ENCODE measurements around the gene TRIO. TPM values are rescaled to one million over a fixed set of nuclear protein-coding genes. Genes with fewer than 3 reads are reported as not detected.
A peak's percentile ranks its signal among the peaks of the same experiment; 100 is the strongest.

Gene TRIO
- total RNA-seq, 2 donors from 2014 or later, result 62.0 to 137 TPM

DNA sequence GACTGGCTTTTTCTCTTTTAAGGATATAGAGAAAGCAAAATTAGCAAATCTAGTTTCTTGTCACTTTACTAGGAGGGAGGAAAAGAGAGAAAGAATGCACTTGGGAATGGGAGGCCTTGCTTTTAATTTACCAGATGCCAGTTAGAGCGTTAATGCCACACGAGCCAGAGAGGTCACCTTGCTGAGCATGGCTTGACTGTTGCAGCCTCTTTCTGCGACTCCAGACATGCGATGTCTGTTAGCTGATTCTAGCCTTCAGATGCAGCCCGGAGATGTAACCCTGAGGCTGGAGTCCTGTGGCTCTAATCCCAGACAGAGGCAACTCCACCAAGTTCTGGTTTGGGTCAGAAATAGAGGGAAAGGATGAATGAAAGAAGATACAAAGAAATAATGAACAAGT, 152.5 kb downstream of the TRIO start:
- no peak for DNase-seq
- ATAC-seq, result no peak
- Histone ChIP-seq H3K27me3 (no peaks in the 10 kb centered on the region), H3K9me3 (no peaks in the 10 kb centered on the region), H3K4me1 (no peaks in the 10 kb centered on the region), H3K4me3 (no peak overlapping the region), H3K27ac (no peak overlapping the region), H3K36me3 (replicated peaks in 1 of 2; ENCODE audit: insufficient read depth in 1 of 2, low read depth in 2 of 2) (peaks cover 0 to 4% of the 10 kb centered on the region in 2 donors)
- intact Hi-C loops (cut with DNase I), result no loop called here
- TF ChIP-seq, protein P1, sequence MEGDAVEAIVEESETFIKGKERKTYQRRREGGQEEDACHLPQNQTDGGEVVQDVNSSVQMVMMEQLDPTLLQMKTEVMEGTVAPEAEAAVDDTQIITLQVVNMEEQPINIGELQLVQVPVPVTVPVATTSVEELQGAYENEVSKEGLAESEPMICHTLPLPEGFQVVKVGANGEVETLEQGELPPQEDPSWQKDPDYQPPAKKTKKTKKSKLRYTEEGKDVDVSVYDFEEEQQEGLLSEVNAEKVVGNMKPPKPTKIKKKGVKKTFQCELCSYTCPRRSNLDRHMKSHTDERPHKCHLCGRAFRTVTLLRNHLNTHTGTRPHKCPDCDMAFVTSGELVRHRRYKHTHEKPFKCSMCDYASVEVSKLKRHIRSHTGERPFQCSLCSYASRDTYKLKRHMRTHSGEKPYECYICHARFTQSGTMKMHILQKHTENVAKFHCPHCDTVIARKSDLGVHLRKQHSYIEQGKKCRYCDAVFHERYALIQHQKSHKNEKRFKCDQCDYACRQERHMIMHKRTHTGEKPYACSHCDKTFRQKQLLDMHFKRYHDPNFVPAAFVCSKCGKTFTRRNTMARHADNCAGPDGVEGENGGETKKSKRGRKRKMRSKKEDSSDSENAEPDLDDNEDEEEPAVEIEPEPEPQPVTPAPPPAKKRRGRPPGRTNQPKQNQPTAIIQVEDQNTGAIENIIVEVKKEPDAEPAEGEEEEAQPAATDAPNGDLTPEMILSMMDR (IDR thresholded peaks at IDR 0.05), result no peak
- TF ChIP-seq POLR2A (IDR thresholded peaks at IDR 0.05), result no peak
- WGBS, 2 donors, result 87% methylated on average over 5 of the region's 5 CpGs

DNA sequence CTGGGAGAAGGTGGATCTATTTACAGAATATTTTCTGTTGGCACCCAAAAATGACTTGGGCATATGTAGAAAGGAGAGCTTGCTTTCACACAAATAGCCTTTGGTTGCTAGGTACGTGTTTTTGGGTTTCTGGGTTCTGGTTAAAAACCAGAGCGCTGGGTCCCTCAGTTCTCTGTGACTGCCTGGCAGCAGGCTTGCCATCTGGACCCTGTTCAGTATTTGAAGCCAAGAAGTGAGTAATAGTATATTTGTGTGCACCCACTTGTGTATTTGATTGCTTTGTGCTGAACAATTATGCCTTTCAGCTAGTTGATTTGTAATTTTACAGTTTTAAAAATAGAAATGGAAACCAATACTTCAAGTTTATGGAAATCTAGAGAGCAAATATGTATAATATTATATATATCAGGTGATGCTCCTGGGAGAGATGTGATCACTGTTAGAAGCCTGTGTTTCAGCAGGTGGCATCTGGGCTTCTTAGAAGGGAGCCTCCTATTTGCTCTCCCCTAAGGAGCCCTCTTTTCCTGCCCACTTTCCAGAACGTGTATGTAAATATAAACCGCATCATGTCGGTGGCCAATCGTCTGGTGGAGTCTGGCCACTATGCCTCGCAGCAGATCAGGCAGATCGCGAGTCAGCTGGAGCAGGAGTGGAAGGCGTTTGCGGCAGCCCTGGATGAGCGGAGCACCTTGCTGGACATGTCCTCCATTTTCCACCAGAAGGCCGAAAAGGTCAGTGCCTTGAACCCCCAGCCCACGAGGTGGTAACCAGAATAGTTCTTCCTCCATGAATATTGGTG, 153.6 kb downstream of the TRIO start:
- intact Hi-C loops (cut with DNase I), result no loop called here
- ATAC-seq, result no peak
- no peaks in the 10 kb centered on the region for H3K36me3 ChIP-seq (replicated peaks in 1 of 2; ENCODE audit: insufficient read depth in 1 of 2, low read depth in 2 of 2)

DNA sequence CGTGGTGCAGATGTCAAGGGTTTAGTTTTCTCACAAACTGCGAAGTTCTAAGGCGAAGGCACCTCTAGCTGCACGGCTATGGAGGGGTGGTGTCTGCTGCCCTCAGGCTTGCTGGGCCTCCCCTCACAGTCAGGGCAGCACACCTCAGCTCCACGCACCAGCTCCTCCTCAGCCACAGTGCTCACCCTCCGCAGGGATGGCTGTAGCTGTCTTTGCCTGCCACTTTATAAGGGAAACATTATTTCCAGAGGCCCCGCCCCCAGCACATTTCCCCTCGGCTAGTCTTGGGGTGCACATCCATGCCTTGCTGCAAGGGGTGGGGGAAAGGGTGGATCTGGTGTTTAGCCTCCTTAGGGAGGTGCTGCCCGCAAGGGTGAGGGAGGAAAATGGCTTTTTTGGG, 154.6 kb downstream of the TRIO start:
- intact Hi-C loops (cut with DNase I), result no loop called here
- ATAC-seq (no peak), DNase-seq (no peak)
- no peaks in the 10 kb centered on the region for H3K36me3 ChIP-seq (replicated peaks in 1 of 2; ENCODE audit: insufficient read depth in 1 of 2, low read depth in 2 of 2)
- no peaks in the 10 kb centered on the region for H3K4me1 ChIP-seq
- H3K27ac ChIP-seq, result no peak overlapping the region
- no peak overlapping the region for H3K4me3 ChIP-seq
- H3K9me3 ChIP-seq, result no peaks in the 10 kb centered on the region
- WGBS, 2 donors, result 88 to 96% methylated on average over 9 of the region's 9 CpGs
- no peak for TF ChIP-seq POLR2A (IDR thresholded peaks at IDR 0.05)
- TF ChIP-seq, protein P1 (IDR thresholded peaks at IDR 0.05), result no peak
- H3K27me3 ChIP-seq, result no peaks in the 10 kb centered on the region

More for the DNA sequence above, 153.6 kb downstream of the TRIO start:
- Histone ChIP-seq H3K4me1 (no peaks in the 10 kb centered on the region), H3K27ac (no peak overlapping the region), H3K27me3 (no peaks in the 10 kb centered on the region), H3K4me3 (no peak overlapping the region), H3K9me3 (no peaks in the 10 kb centered on the region)
- TF ChIP-seq, protein P1 (IDR thresholded peaks at IDR 0.05), result no peak
- no peak for TF ChIP-seq POLR2A (IDR thresholded peaks at IDR 0.05)
- peak in 2 of 4 donors; percentile 13 to 28 for DNase-seq
- WGBS, 2 donors, result 88 to 94% methylated on average over 12 to 14 of the region's 14 CpGs

DNA sequence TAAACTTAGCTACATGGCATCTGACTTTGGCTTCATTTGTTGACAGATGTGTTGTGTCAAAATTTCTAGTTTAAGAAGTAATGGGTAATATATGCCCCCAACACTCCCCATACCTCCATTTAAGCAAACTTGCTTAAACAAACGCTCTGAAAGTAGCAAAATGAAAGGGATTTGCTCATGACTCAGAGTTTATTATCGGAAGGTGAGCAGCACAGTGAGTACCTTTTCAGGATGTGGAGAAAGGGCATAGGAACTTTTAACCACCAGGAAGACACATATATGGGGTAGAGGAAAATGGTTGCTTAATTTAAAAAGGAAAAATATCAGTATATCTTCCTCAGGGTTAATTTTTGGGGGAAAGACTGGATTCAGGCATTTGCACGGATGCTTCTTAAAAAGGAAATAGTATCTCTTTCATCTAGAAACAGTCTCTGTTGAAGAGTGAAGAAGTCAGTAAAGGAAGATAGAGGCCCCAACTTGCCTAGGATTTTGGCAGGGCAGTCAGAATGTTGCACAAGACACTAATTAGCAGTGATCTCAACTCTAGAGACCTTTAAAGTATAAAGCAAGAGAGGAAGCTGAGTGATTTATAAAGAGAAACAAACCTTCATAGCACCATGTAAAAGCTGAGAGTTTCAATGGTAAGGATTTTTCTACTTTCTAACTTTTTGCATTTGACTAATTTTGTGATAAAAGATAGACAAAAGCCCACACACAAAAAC, 155.1 kb downstream of the TRIO start:
- ATAC-seq (no peak), DNase-seq (no peak)
- 88 to 89% methylated on average over 3 of the region's 3 CpGs for WGBS, 2 donors
- Histone ChIP-seq H3K4me3 (no peak overlapping the region), H3K4me1 (no peaks in the 10 kb centered on the region), H3K27ac (no peak overlapping the region), H3K27me3 (no peaks in the 10 kb centered on the region), H3K9me3 (no peaks in the 10 kb centered on the region), H3K36me3 (replicated peaks in 1 of 2; ENCODE audit: insufficient read depth in 1 of 2, low read depth in 2 of 2) (no peaks in the 10 kb centered on the region)
- intact Hi-C loops (cut with DNase I), result no loop called here
- TF ChIP-seq, protein P1 (IDR thresholded peaks at IDR 0.05), result no peak
- no peak for TF ChIP-seq POLR2A (IDR thresholded peaks at IDR 0.05)
